Gastrocnemius medialis (tissue), 4 donors: ENCODE measurements around the gene JMJD7.

ENCODE experiments used
- CTCF ChIP-seq, 5 experiments: fragments of 450-650 bp in 3 of 5; fragments of 200-600 bp in 2 of 5; sonication (generic) in 2 of 5; IDR thresholded peaks in 4 of 5; conservative IDR thresholded peaks in 1 of 5; 1 replicate in 4 of 5; 2 replicates in 1 of 5; pipeline ENCODE4 v1.5.1; 2016 to 2019; ENCODE audit warnings: antibody characterized with exemption in 5 of 5, mild to moderate bottlenecking in 3 of 5, moderate library complexity in 3 of 5
- POLR2A ChIP-seq, 2 donors: fragments of 450-650 bp; IDR thresholded peaks; one replicate each; pipeline ENCODE4 v1.6.1; 2017; ENCODE audit warnings: antibody characterized with exemption in 2 of 2, mild to moderate bottlenecking in 2 of 2, moderate library complexity in 2 of 2

DNA sequence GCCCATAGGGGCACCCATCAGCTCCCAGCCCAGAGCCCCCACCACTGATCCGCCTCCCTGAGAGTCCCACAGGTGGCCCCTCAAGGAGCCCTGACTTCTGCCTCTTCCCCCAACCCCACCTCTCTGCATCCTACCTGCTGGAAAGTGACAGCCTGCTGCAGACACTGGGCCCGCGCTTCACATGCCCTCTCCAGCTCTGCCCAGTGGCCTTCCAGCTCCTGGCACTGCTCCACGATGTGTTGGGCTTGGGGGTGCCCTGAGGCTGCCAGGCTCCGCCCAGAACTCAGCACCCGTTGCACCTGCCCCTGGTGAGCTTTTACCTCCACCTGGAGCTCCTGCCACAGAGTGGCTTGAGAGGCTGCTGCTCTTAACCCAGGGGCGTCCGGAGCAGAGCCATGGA is 45.8 kb downstream of the JMJD7 start:
- TF ChIP-seq POLR2A (IDR thresholded peaks at IDR 0.05) (no peak), CTCF (IDR thresholded peaks at IDR 0.05 in 4 of 5, conservative IDR thresholded peaks at IDR 0.05 in 1 of 5) (no peak)
